Fibroblast of skin of left quadriceps (primary cell): ENCODE results near the gene GMPS.
A peak's percentile ranks its signal among the peaks of the same experiment; 100 is the strongest.
"Not testable (repeated sequence)": the region's sequence is repeated elsewhere in the genome, so short reads cannot be mapped to it uniquely, and the experiment has no call there.

Experiments
- DNase-seq, 2 experiments: peaks; one replicate each; pipeline ENCODE4 v3.0.0-alpha.2; 2013; ENCODE audit warnings: low read depth in 2 of 2

Gene GMPS

DNA sequence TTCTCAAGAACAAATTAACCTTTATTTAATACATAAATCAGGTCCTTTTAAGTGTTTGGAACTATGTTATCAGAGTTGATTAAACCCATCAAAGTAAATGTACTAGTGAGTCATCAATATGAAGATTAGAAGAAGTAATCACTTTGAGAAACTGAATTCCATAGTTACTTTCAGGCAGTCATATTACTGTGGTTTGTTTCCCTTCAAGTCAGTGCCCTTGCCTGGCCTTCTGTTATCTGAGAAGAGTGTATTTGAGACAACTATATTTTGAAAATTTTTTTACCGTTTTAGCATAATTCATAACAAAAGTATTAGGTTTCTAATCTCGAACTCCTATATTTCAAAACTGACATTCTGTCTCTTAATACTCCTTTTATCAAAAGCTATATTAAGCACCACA, 73.6 kb downstream of the GMPS start:
- no peak for DNase-seq

DNA sequence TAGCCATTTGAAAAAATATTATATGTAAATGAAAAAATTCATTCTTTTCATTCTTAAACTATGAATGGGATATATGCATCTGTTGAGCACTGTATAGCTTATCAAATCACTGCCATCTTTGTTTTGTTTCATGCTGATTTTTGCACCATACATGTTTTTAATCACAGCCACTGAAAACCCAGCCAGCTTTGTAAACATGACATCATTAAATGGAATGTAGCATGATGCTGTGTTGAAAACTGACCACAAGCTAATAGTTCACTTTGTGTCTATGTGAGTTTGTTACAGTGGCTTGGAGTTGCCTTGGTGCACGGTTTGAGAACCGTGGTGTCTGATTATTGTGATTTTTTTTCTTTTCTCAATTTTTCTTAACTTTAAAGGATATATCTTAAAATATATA, 75.7 kb downstream of the GMPS start:
- peak; percentile 69 to 71 for DNase-seq

DNA sequence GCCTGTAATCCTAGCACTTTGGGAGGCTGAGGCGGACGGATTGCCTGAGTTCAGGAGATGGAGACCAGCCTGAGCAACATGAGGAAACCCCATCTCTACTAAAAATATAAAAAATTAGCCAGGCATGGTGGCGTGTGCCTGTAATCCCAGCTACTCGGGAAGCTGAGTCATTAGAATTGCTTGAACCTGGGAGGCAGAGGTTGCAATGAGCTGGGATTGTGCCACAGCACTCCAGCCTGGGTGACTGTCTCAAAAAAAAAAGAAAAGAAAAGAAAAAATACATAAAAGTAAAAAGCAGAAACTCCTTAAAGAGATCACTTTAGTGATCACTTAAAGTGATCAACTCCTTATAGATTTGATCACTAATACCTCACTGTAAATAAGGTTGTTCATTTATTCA, 78.0 kb downstream of the GMPS start:
- no peak for DNase-seq

DNA sequence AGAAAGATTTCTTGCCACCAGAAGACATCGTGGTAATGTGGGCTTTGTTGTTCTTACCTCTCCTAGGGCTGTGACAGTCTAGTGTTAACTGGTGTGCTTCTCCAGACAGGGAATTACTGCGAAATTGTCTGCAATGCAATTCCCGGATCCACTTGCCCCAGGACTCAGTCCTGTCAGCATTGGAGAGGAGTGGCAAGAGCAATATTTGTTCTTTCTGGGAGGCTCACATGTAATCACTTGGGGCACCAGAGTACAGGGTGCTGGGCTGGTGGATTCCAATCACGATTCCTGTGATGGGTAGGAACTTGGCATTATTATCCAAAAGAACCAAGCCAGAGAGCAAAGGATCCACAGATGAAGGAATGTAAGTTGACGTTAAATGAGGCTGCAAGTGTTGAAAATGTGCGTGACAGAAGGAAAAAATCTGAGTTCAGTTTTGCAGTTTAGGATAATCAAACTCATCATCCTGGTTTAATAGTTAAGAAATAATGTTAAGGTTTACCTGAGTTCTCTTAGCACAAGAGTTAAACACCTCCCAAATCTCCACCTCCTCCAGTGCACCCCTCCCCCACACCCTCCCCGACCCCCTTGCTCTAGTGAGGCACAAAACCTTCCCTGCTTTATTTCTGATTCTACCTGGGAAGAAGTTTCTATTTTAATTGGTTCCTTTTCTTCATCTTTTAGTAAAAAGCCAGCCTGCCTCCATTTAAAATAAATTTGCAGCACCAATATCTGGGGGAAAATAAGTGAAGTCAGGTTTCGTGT, 79.2 kb downstream of the GMPS start:
- DNase-seq = no peak

DNA sequence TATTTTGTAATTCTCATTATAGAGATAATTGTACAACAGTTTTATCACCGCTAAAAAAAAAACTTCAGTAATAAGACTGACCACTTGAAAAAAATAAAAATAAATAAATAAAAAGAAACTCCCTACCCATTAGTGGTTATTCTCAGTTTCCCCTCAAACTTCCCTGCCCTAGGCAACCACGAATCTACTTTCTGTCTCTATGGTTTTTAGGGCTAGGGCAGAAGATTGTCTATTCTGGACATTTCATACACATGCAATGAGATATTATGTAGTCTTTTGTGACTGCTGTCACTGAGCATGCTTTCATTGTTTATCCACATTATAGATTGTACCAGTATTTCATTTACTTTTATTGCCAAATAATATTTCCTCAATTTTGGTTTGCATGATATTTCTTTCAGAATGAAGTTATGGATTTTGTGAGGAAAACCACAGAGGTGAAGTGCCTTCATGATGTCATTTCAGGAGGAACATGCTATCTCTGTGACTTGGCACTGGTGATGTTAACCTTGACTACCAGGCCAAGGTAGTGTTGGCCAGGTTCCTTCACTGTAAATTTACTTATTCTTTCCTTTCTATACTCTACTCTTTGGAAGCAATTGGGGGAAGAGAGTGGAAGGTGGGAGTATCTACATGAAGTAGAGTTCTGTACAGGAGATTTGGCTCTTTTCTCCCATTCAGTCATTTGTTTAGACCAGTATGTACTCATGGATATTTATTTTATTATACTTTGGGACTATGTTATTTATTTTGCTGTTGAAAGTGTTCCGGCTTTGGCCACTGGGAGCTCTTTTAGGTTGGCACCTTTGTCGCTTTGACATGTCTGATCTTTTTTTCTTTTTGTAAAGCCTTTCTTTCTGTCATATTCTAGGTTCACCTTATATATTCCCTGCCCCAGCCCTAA, 86.3 kb downstream of the GMPS start:
- DNase-seq = no peak

DNA sequence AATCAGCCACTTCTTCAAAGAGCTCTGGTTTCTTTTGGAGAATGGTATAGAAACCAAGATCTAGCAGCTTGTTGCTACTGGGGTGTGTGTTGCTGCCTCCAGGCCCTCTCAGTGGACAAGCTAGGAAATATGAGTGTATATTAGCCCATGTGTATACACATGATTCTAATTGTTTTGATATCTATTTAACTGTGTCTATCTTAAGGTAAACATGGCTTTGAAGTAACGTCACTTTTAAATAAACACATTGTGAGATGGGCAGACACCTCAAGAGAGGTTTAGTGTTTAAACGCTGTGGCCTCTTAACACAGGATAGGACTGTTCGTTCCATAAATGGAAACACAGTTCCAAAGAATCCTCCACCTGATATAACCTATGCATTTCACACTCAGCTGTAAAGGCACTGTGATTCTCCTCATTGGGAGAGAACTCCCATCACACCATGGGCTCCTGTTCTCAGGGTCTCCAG, 87.0 kb downstream of the GMPS start:
- no peak for DNase-seq

DNA sequence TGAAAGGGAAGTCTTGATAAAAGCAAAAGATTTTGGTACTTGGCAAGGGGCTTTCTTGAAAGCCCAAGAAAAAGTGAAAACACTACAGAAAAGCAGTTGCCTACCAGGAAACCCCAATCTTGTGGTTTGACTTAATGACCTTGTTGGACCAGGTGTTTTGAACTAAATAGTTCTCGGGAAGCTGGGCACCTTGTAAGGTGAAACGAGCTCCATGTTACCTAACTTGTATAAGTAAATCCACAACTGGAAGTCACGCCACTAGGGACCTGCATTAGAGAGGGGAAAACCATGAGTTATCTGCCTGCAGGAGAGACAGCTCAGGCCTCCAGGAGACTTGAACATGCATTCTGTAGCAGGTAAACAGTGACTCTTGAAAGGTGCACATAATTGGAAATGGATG, 88.2 kb downstream of the GMPS start:
- DNase-seq = no peak

DNA sequence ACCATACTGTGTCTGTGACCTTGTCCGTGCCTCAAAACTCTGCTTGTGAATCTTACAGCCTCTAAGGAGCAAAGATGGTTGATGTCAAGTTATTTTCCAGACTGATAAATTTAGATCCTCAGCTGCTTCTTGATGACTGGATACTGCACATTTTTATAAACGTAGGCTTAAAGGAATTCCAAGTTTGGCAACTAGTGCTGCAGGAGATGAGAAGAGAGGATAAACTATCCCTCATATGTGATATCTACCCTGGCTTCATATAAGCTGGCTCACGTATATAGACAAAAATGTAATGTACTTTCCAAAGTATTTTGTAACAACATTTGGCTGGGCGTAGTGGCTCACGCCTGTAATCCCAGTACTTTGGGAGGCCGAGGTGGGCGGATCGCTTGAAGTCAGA, 89.6 kb downstream of the GMPS start:
- DNase-seq = peak; percentile 58 to 63

DNA sequence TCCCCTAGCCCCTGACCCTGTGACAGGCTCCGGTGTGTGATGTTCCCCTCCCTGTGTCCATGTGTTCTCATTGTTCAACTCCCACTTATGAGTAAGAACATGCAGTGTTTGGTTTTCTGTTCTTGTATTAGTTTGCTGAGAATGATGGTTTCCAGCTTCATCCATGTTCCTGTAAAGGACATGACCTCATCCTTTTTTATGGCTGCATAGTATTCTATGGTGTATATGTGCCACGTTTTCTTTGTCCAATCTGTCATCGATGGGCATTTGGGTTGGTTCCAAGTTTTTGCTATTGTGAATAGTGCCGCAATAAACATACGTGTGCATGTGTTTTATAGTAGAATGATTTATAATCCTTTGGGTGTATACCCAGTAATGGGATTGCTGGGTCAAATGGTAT, 90.6 kb downstream of the GMPS start:
- not testable (repeated sequence) for DNase-seq

DNA sequence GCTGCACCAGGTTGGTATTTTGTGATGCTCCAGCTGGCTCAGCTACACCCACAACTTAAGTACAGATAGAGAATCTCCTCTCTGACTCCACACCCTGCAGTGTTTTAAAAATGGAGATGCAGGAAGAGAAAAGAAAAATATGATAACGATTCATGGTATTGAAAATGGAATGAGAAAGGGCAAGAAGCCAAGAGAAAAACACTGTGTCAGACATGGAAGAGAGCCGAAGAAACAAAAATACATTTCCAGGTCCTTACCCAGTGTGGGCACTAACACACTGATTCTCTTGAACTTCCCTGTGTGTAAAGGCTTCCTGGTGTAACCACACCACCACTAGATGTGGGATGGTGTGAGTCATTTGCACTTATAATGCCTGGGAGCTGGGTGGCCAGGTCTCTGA, 93.1 kb downstream of the GMPS start:
- peak; percentile 12 to 21 for DNase-seq

DNA sequence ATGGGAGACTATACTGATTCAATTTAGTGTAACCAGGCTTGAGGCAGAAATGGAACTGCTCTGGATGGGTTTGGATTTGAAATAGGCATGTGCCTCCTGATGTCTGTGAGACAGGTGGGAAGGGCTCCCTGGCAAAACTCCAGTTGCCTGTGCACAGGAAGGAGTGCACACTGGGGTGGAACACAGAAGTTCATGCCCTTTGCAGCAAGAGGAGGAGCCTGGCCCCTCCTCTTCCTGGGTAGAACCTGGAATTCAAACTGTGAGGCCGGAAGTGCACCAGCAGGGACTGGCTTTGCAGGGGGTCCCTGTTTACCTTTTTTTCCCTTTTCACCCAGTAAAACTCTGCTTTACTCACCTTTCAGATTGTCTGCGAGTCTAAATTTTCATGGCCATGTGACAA, 99.9 kb downstream of the GMPS start:
- DNase-seq = no peak

DNA sequence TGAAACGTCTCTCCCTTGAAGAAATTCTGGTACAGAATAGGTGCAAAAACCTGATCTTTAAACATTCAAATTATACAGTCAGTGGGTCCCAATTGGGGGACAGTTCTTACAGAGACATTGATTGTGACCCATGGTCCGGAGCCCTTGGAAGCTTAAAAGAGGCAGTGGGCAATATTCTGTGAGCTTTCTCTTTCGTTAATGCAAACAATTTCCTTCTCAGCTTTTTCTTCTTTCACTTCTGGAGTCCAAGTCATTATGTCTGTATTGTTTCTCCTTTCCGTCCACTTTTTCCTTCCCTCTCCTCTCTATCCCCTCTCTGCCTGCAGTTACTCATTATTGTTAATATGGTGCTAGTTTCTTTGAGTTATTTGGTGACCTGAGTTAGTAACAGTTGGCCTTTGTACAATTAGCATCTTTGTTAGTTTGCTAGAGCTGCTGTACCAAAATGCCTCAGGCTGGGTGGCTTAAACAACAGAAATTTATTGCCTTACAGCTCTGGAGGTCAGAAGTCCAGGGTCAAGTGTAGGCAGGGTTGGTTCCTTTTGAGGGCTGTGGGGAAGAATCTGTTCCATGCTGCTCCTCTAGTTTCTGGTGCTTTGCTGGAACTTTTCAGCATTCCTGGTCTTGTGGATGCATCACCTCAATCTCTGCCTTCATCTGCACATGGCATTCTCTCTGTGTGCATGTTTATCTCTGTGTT, 102.6 kb downstream of the GMPS start:
- no peak for DNase-seq

DNA sequence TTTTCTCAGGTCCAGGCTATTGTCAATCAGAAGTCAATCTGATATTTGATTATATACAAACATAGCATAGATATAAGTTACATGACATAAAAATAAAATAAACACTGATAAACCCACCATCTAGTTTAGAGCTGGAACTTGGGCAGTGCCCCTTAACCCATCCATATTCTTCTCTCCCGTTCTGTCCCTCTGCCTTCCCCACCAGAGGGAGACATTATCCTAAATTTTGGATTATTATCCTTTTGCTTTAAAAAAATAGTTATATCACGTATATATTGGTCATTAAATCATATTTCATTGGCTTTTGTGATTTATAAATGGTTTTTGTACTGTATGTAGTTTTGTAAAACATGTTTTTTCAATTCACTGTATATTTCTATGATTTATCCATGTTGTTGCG, 107.9 kb downstream of the GMPS start:
- no peak for DNase-seq

DNA sequence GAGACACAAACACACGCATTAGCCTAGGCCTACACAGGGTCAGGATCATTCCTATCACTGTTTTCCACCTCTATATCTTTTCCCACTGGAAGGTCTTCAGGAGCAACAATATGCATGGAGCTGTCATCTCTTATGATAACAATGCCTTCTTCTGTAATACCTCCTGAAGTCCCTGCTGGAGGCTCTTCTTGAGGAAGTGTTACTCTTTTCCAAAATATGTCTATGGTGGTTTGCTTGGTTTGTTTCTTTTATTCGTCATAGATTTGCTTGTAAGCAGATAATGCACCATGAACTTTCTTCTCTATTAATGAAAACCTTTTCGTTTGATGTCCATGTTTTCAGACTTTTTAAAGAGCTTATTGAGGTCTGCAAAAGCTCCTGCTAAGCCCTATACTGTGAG, 109.3 kb downstream of the GMPS start:
- no peak for DNase-seq

DNA sequence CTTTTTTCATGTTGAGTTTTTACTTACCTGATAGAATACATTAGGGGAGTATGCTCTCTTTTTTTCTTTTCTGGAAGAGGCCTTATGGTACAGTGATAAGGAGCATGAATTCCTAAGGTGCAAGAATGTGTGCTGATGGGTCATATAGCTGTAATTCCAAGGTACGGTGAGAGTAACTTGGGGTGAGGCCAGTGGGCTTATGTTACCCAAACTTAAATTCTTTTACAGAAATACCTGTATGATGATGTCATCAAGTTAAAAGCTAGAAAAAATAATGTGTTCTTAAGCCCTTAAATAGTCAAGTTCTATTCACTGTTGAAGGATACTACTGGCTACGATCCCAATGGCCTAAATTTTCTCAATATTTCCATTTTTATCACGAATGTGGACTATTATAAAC, 111.2 kb downstream of the GMPS start:
- DNase-seq = peak in 1 of 2 experiments; percentile 4

DNA sequence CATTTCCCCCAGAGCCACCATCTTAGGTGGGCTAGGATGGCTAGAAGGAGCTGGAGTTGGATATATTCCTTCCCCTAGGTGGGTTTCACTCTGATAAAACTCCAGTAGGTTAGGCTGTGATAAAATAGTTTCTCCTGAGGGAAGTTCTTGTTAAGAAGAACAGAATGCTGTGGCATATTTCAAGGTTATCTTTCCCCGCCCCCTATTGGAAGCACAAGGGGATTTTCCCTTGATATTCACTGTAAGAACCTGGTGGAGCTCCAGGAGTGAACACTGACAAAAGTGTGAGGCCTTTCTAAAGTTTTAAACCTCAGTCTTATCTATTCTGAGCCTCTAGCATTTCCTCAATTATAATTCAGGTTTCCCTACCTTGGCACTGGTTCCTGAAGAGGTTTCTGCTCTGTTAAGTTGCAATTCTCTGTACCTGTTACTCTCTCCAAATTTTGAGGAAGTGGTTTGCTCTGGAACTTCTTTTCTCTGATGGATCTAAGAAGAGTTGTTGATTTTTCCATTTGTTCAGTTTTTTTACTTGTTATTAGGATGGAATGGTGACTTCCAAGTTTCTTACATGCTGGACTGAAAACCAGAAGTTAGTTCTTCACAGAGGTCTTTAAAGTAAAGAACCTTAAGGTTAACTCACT, 113.5 kb downstream of the GMPS start:
- no peak for DNase-seq

DNA sequence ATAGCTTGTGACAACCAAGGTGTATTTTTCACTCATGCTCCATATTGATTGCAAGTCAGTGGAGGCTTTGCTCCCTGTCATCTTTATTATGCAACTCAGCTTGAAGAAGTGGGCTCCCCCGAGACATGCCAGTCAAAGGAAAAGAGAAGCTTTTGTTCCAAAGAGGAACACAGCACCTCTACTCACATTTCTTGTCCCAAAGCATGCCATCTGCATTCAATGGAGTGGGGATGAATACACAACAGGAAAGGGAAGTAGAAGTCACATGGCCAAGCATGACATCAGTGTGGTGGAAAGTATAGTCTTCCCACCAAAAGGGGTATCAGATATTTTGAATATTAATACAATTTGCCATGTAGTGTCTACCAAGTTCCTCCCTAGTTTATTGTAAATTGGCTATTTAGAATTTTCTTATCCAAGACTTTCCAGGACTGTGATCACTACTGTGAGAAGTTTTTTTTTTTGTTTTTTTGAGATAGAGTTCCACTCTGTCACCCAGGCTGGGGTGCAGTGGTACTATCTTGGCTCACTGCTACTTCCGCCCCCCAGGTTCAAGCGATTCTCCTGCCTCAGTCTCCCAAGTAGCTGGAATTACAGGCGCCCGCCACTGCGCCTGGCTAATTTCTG, 114.5 kb downstream of the GMPS start:
- no peak for DNase-seq

DNA sequence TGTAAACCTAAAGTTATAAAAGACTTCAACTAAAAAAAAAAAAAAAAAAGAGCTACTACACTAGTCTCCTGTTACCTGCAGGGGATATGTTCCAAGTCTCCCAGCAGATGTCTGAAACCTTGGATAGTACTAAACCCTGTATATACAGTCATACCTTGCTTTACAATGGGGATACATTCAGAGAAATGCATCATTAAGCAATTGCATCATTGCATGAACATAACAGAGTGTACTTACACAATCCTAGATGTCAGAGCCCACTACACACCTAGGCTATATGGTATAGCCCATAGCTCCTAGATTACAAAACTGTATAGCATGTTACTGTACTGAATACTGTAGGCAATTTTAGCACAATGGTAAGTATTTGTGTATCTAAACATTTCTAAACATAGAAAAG, 119.1 kb downstream of the GMPS start:
- no peak for DNase-seq

DNA sequence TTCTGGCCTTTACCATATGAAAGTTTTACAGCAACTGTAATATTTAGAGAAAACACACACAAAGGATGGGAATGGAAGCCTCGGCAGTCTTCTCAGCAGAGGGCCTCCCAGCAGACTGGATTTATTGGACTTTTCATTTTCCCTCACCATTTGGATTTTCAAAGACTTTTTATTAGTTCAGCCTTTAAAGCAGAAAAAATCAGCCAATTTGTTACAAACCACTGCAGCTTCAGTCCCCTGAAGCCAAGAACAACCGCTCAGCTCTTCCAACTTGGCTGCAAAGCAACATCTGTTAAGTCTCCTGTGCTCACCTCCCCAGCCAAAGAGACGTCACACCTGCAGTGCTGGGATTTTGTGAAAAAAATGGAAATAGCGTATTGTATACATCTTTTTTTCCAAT, 120.8 kb downstream of the GMPS start:
- no peak for DNase-seq

DNA sequence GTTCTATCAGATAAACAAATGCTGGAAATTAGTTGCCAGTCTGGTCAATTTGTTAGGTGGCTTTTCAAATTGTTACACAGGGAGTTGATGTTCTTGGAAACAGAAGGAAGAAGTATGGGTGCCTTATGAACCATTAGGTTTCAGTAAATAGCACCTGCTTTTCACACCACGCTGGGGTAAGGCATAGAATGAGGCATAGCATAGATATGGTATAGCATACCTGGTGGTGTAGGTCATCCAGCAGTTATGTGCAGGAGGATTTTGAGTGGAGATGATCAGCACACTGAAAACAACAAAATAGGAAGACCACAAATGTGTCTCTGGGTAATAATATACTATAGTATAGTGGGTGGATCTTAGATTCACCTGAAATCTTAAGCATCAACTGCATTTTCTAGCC, 121.4 kb downstream of the GMPS start:
- no peak for DNase-seq
